SU-DHL-6 (cell line): ENCODE measurements around the gene UBE2D2.
A peak's percentile ranks its signal among the peaks of the same experiment; 100 is the strongest.

Experiments used
- H2AFZ ChIP-seq: fragments of 200-600 bp; sonication (generic); 2 replicates; pipeline ENCODE4 v1.6.1; 2014; ENCODE audit warnings: low read depth, mild to moderate bottlenecking, moderate library complexity, mixed read lengths, antibody characterized with exemption, low read length; ENCODE audit not compliant: severe bottlenecking
- H3F3A ChIP-seq: fragments of 200-600 bp; shearing (Covaris generic); 2 replicates; pipeline ENCODE4 v1.6.0; 2016; ENCODE audit warnings: antibody characterized with exemption, mild to moderate bottlenecking; ENCODE audit not compliant: insufficient read depth
- H3K27ac ChIP-seq: fragments of 200-600 bp; sonication (generic); 2 replicates; pipeline ENCODE4 v1.5.1; 2016; ENCODE audit warnings: low read depth, mild to moderate bottlenecking, low read length, moderate library complexity, mixed read lengths
- H3K27me3 ChIP-seq: fragments of 200-600 bp; sonication (generic), shearing (Covaris generic); 2 replicates; pipeline ENCODE4 v1.6.0; 2014; ENCODE audit warnings: mild to moderate bottlenecking, low read length
- H3K36me3 ChIP-seq: fragments of 200-600 bp; sonication (generic); 2 replicates; pipeline ENCODE4 v1.6.1; 2014; ENCODE audit warnings: mild to moderate bottlenecking, low read length, mixed read lengths
- H3K4me2 ChIP-seq: fragments of 300-600, 200-600 bp; shearing (Covaris generic), sonication (generic); 2 replicates; pipeline ENCODE4 v1.6.0; 2014; ENCODE audit warnings: low read length, low read depth, mild to moderate bottlenecking; ENCODE audit not compliant: poor library complexity, severe bottlenecking
- H3K4me3 ChIP-seq: fragments of 200-600 bp; sonication (generic); 2 replicates; pipeline ENCODE4 v1.5.1; 2014; ENCODE audit warnings: antibody characterized with exemption, low read length, mild to moderate bottlenecking, mixed read lengths; ENCODE audit not compliant: insufficient read depth, poor library complexity, severe bottlenecking
- H3K79me2 ChIP-seq: fragments of 200-600 bp; sonication (generic); 2 replicates; pipeline ENCODE4 v1.6.1; 2014; ENCODE audit warnings: mild to moderate bottlenecking, low read length, moderate library complexity; ENCODE audit not compliant: insufficient read depth
- H3K9ac ChIP-seq: fragments of 200-600 bp; sonication (generic); 2 replicates; pipeline ENCODE4 v1.7.0; 2014; ENCODE audit warnings: mild to moderate bottlenecking, low read length
- H3K9me2 ChIP-seq: fragments of 200-600 bp; sonication (generic); replicated peaks from 2 replicates; pipeline ENCODE4 v1.6.1; 2014; ENCODE audit warnings: low read length; ENCODE audit not compliant: insufficient read depth
- H3K9me3 ChIP-seq: fragments of 200-600 bp; sonication (generic); 2 replicates; pipeline ENCODE4 v1.6.1; 2014; ENCODE audit warnings: low read length, mixed read lengths; ENCODE audit not compliant: insufficient read depth
- H4K20me1 ChIP-seq: fragments of 200-600 bp; sonication (generic); 2 replicates; pipeline ENCODE4 v1.6.1; 2014; ENCODE audit warnings: low read depth, mild to moderate bottlenecking, antibody characterized with exemption, low read length, moderate library complexity, mixed read lengths
- EZH2phosphoT487 ChIP-seq: fragments of 200-600 bp; sonication (generic), shearing (Covaris generic); conservative IDR thresholded peaks from 2 replicates; pipeline ENCODE4 v1.6.1; 2018; ENCODE audit warnings: mild to moderate bottlenecking, antibody characterized with exemption, low read length, moderate library complexity, mixed read lengths
- TF ChIP-seq, protein P1 (sequence below): fragments of 200-600 bp; sonication (generic); IDR thresholded peaks from one replicate; pipeline ENCODE4 v1.5.1; 2017; ENCODE audit warnings: antibody characterized with exemption, mild to moderate bottlenecking, low read length, moderate library complexity; ENCODE audit not compliant: insufficient read depth, poor library complexity, severe bottlenecking

Gene UBE2D2

DNA sequence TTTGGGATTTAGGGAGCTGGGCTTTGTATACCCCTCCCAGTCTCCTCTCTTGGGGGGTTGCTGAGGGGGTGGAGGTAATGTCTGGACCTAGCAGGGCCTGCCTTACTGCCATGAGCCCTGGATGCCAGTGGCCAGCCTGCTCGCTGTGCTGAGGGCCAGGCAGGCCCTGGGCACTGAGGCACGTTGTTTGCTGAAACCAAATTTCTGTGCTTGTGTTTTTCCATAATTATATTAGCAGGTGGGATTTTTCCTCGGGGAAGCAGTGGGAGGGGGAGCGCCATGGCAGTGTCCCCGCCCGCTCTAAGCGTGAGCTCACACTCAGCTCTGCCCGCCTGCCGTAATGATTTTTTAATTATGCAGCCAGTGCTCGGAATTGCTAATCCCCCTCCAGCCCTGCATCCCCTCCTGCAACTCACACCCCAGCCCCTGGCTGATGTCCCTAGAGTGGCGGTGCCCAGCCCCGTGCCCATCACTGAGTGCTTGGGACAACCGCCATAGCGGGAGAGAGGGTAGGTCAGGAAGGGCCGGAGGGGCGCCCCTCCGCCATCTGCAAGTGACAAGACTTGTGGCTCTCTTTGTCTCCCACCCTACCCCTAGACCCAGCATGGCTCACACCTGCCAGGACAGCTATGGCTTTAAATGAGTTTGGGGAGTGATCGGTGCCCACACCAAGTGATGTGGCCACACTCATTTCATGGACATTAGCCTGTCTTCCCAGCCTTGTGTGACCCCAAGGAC, 108.0 kb downstream of the UBE2D2 start:
- TF ChIP-seq EZH2phosphoT487, result no peak
- TF ChIP-seq, protein P1, sequence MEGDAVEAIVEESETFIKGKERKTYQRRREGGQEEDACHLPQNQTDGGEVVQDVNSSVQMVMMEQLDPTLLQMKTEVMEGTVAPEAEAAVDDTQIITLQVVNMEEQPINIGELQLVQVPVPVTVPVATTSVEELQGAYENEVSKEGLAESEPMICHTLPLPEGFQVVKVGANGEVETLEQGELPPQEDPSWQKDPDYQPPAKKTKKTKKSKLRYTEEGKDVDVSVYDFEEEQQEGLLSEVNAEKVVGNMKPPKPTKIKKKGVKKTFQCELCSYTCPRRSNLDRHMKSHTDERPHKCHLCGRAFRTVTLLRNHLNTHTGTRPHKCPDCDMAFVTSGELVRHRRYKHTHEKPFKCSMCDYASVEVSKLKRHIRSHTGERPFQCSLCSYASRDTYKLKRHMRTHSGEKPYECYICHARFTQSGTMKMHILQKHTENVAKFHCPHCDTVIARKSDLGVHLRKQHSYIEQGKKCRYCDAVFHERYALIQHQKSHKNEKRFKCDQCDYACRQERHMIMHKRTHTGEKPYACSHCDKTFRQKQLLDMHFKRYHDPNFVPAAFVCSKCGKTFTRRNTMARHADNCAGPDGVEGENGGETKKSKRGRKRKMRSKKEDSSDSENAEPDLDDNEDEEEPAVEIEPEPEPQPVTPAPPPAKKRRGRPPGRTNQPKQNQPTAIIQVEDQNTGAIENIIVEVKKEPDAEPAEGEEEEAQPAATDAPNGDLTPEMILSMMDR, result no peak
- Histone ChIP-seq H3K27me3 (no peaks in the 10 kb centered on the region), H3K4me2 (peak overlapping the region; percentile 93), H3F3A (peaks cover 55% of the 10 kb centered on the region), H3K9me3 (no peaks in the 10 kb centered on the region), H3K9ac (peak overlapping the region; percentile 81), H3K36me3 (no peaks in the 10 kb centered on the region), H3K9me2 (no peaks in the 10 kb centered on the region), H3K4me3 (peak overlapping the region; percentile 60), H3K27ac (peak overlapping the region; percentile 99), H3K79me2 (peaks cover 87% of the 10 kb centered on the region), H4K20me1 (no peaks in the 10 kb centered on the region), H2AFZ (no peak overlapping the region)

DNA sequence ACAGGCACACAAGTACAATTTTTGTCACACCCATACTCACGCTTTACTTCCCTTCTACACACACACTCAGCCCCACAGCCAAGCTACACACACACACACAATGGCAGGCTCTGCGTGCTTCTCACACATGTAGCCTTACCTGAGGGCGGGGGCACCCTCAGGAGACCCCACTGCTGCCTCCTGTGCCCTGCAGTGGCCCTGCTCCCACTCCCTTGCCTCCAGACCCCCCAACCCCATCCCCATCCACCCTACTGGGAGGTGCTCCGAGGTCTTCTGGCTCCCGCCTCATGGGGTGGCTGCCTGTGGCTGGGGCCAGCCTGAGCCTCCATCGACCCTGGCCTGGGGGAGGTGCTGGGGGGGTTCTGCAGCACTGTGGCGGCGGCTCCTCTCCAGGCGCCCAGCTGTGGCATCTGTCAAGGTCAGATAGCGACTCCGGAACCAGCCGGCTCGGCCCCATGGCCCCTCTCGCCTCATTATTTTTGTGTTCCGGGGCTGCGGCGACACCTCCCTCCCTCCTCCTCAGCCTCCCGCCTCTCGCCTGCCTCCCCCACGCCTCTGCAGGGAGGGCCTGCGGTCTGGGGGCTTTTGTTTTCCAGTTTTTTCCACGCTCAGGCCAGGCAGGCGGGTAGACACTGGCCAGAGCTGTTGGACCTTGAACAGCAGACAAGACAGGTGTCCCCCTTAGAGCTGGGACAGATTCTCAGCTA, 108.7 kb downstream of the UBE2D2 start:
- H2AFZ ChIP-seq, result no peak overlapping the region
- H3K4me2 ChIP-seq, result peak overlapping the region; percentile 93
- TF ChIP-seq EZH2phosphoT487, result no peak
- TF ChIP-seq, protein P1, result no peak
- H4K20me1 ChIP-seq, result no peaks in the 10 kb centered on the region
- peaks cover 50% of the 10 kb centered on the region for H3F3A ChIP-seq
- H3K79me2 ChIP-seq, result peaks cover 87% of the 10 kb centered on the region
- no peaks in the 10 kb centered on the region for H3K27me3 ChIP-seq
- H3K4me3 ChIP-seq, result peak overlapping the region; percentile 60
- peak overlapping the region; percentile 81 for H3K9ac ChIP-seq
- H3K36me3 ChIP-seq, result no peaks in the 10 kb centered on the region
- no peaks in the 10 kb centered on the region for H3K9me2 ChIP-seq
- no peaks in the 10 kb centered on the region for H3K9me3 ChIP-seq
- peak overlapping the region; percentile 99 for H3K27ac ChIP-seq

DNA sequence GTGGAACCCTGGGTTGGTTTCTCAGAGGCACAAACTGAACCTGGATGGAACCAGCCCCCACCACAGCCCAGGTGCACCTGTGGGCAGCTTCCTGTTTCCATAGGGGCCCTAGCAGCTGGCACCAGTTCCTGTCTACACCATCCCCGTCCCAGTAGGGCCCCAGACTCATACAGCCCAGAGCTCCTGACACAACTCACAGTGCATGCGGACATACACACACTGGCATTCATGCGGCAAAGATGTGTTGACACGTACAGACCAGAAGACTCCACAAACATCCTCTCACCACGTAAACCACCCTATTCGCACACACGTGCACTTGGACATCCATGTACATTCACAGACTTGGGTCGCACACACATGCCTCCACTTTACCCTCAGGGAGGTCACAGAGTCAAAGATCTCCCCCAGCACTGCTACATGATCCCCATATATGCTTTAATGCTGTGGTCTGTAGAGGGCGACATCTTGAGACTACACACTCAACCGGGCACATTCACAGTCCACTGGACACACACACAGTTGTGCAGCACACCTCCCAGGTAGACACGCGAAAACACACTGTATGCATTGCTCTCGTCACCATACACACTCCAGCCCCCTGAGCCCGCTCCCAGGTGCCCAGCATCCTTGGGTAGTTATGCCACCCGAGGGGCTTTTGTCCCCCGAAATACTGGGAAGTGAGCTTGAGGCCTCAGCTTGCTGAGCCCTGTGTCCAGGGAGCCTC, 109.4 kb downstream of the UBE2D2 start:
- Histone ChIP-seq H3K9me2 (no peaks in the 10 kb centered on the region), H2AFZ (no peak overlapping the region), H3K4me2 (peak overlapping the region; percentile 93), H3K4me3 (peak overlapping the region; percentile 21), H3K9me3 (no peaks in the 10 kb centered on the region), H3K79me2 (peaks cover 87% of the 10 kb centered on the region), H3K9ac (peak overlapping the region; percentile 81), H3K27me3 (no peaks in the 10 kb centered on the region), H3F3A (peaks cover 48% of the 10 kb centered on the region), H4K20me1 (no peaks in the 10 kb centered on the region), H3K36me3 (no peaks in the 10 kb centered on the region), H3K27ac (peak overlapping the region; percentile 99)
- TF ChIP-seq, protein P1, result peak; percentile 24
- TF ChIP-seq EZH2phosphoT487, result no peak
